Endodermal cell (in vitro differentiated cells): ENCODE results near the gene RMDN3. TPM values are rescaled to one million over a fixed set of nuclear protein-coding genes. Genes with fewer than 3 reads are reported as not detected.

Source experiments
- DNase-seq: peaks from one replicate; pipeline ENCODE4 v3.0.0-alpha.2; 2017
- H3K27ac ChIP-seq: 2 replicates; pipeline ENCODE4 v1.5.1; 2013; ENCODE audit warnings: mild to moderate bottlenecking, low read depth, low read length, moderate library complexity
- H3K27me3 ChIP-seq: 2 replicates; pipeline ENCODE4 v1.6.1; 2013; ENCODE audit warnings: mild to moderate bottlenecking, low read length, moderate library complexity; ENCODE audit not compliant: insufficient read depth, control insufficient read depth, poor library complexity, severe bottlenecking
- H3K36me3 ChIP-seq: 2 replicates; pipeline ENCODE4 v1.7.0; 2013; ENCODE audit warnings: mild to moderate bottlenecking, low read length, moderate library complexity; ENCODE audit not compliant: control insufficient read depth, insufficient read depth
- H3K4me1 ChIP-seq: one replicate; pipeline ENCODE4 v1.7.0; 2013; ENCODE audit warnings: low read length; ENCODE audit not compliant: control insufficient read depth, insufficient read depth
- H3K4me3 ChIP-seq: 2 replicates; pipeline ENCODE4 v1.5.1; 2013; ENCODE audit warnings: mild to moderate bottlenecking, low read length, moderate library complexity
- H3K9ac ChIP-seq: 2 replicates; pipeline ENCODE4 v1.6.1; 2013; ENCODE audit warnings: mild to moderate bottlenecking, low read length, moderate library complexity; ENCODE audit not compliant: poor library complexity, severe bottlenecking; ENCODE audit errors: extremely low read depth
- H3K9me3 ChIP-seq: 2 replicates; pipeline ENCODE4 v1.6.1; 2013; ENCODE audit warnings: mild to moderate bottlenecking, low read length, moderate library complexity; ENCODE audit not compliant: control insufficient read depth
- H3K27ac Mint-ChIP-seq: 2 replicates; pipeline ENCODE4 v1.8.0; 2020; ENCODE audit warnings: mixed read lengths
- H3K27me3 Mint-ChIP-seq: 2 replicates; pipeline ENCODE4 v1.8.0; 2021; ENCODE audit warnings: mild to moderate bottlenecking, mixed read lengths; ENCODE audit not compliant: insufficient read depth
- H3K36me3 Mint-ChIP-seq: 2 replicates; pipeline ENCODE4 v1.8.0; 2020; ENCODE audit warnings: low read depth, mixed read lengths
- H3K4me1 Mint-ChIP-seq: 2 replicates; pipeline ENCODE4 v1.8.0; 2020; ENCODE audit warnings: mixed read lengths
- H3K4me3 Mint-ChIP-seq: 2 replicates; pipeline ENCODE4 v1.8.0; 2020; ENCODE audit warnings: mild to moderate bottlenecking, moderate library complexity, mixed read lengths
- H3K9me3 Mint-ChIP-seq: 2 replicates; pipeline ENCODE4 v1.8.0; 2020; ENCODE audit warnings: mild to moderate bottlenecking, mixed read lengths
- WGBS, 2 experiments: methylation state at CpG; one replicate each; pipeline versions ENCODE4 v1.1.5 to v1.1.7; 2013; ENCODE audit warnings: missing lambda C conversion rate in 2 of 2, mixed read lengths in 1 of 2; ENCODE audit not compliant: insufficient coverage in 1 of 2, insufficient read length in 1 of 2; 5-methylcytosine and 5-hydroxymethylcytosine counted together
- total RNA-seq, 2 donors: library from RNA; stranded (reverse); fragmentation: NEBNext Ultra II Directional in 1 of 2; extraction: Animal tissue kit (Norgen Biotek cat#: 25700) in 1 of 2; gene quantifications; 2 replicates in 1 of 2; 3 replicates in 1 of 2; pipeline ENCODE4 v1.2.1, GENCODE V29; 2021
- TF ChIP-seq, protein P1 (sequence below): fragments of 200-600 bp; sonication (generic); conservative IDR thresholded peaks from 2 replicates; pipeline ENCODE4 v1.5.0; 2021; ENCODE audit warnings: antibody characterized with exemption, mild to moderate bottlenecking

RMDN3 gene
- total RNA-seq, 2 donors from 2014 or later = 15.7 to 23.5 TPM

DNA sequence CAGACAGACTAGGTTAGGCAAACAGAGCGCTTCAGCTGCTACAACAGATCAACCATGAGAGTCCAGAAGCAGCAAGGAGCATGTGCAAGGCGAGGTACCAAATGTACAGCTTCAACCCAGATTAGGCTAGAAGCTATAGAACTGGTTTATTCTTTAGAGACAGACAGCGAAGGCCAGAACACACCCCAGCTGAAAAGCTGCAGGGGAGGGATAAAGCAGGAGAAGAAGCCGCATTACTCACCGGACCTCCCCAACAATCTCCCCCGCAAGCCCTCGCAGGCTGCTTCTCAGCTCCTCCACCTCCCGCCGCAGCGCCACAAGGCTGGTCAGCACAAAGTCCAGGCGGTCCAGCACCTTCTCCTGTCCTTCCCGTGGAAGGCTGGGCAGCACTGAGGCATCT lies 3.3 kb downstream of the RMDN3 start:
- H3K27me3 ChIP-seq = no peaks in the 10 kb centered on the region
- Mint-ChIP-seq H3K4me1 (peaks cover 7% of the 10 kb centered on the region), H3K4me3 (no peak overlapping the region), H3K9me3 (no peaks in the 10 kb centered on the region), H3K27me3 (no peaks in the 10 kb centered on the region), H3K36me3 (peaks cover 19% of the 10 kb centered on the region), H3K27ac (no peak overlapping the region)
- no peaks in the 10 kb centered on the region for H3K4me1 ChIP-seq
- no peaks in the 10 kb centered on the region for H3K9me3 ChIP-seq
- peaks cover 38% of the 10 kb centered on the region for H3K36me3 ChIP-seq
- TF ChIP-seq, protein P1, sequence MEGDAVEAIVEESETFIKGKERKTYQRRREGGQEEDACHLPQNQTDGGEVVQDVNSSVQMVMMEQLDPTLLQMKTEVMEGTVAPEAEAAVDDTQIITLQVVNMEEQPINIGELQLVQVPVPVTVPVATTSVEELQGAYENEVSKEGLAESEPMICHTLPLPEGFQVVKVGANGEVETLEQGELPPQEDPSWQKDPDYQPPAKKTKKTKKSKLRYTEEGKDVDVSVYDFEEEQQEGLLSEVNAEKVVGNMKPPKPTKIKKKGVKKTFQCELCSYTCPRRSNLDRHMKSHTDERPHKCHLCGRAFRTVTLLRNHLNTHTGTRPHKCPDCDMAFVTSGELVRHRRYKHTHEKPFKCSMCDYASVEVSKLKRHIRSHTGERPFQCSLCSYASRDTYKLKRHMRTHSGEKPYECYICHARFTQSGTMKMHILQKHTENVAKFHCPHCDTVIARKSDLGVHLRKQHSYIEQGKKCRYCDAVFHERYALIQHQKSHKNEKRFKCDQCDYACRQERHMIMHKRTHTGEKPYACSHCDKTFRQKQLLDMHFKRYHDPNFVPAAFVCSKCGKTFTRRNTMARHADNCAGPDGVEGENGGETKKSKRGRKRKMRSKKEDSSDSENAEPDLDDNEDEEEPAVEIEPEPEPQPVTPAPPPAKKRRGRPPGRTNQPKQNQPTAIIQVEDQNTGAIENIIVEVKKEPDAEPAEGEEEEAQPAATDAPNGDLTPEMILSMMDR = no peak
- DNase-seq = no peak
- H3K9ac ChIP-seq = no peak overlapping the region
- no peak overlapping the region for H3K27ac ChIP-seq
- H3K4me3 ChIP-seq = no peak overlapping the region
- 94 to 98% methylated on average over 6 to 12 of the region's 12 CpGs for WGBS, 2 experiments

- no peak overlapping the region for H3K4me3 ChIP-seq
- H3K27me3 Mint-ChIP-seq = no peaks in the 10 kb centered on the region
- 97% methylated on average over 4 of the region's 4 CpGs; no CpG with 5 or more reads in 1 of the 2 experiments for WGBS, 2 experiments
Observed at GRCh38 chr15:40750885-40751284, 4.2 kb downstream of the RMDN3 start.

DNA sequence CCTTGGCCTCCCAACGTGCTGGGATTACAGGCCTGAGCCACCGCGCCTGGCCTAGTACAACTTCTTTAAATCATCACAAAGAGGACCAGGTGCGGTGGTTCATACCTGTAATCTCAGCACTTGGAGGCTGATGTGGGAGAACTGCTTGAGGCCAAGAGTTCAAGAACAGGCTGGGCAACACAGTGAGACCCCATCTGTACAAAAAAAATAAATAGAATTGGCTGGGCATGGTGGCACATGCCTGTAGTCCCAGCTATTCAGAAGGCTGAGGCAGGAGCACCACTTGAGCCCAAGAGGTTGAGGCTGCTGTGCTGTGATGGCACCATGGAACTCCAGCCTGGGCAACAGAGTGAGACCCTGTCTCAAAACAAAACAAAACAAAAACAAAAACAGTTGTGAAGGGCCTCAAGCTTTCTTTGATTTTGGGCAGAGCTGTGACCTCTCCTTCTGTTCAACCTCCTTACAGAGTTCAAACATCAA lies 5.9 kb downstream of the RMDN3 start:
- Histone ChIP-seq H3K4me1 (no peaks in the 10 kb centered on the region), H3K36me3 (peaks cover 51% of the 10 kb centered on the region), H3K9me3 (no peaks in the 10 kb centered on the region), H3K27ac (no peak overlapping the region), H3K27me3 (no peaks in the 10 kb centered on the region), H3K4me3 (no peak overlapping the region), H3K9ac (no peak overlapping the region)
- Mint-ChIP-seq H3K27ac (no peak overlapping the region), H3K4me3 (no peak overlapping the region), H3K36me3 (peaks cover 22% of the 10 kb centered on the region), H3K9me3 (no peaks in the 10 kb centered on the region), H3K4me1 (peaks cover 2% of the 10 kb centered on the region), H3K27me3 (no peaks in the 10 kb centered on the region)
- WGBS, 2 experiments = 93 to 100% methylated on average over 1 to 4 of the region's 4 CpGs
- TF ChIP-seq, protein P1 = no peak
- no peak for DNase-seq

More at GRCh38 chr15:40750885-40751284, 4.2 kb downstream of the RMDN3 start:
- no peak overlapping the region for H3K9ac ChIP-seq
- no peaks in the 10 kb centered on the region for H3K9me3 ChIP-seq
- TF ChIP-seq, protein P1 = no peak
- H3K36me3 ChIP-seq = peaks cover 38% of the 10 kb centered on the region
- Mint-ChIP-seq H3K4me3 (no peak overlapping the region), H3K27ac (no peak overlapping the region), H3K36me3 (peaks cover 19% of the 10 kb centered on the region), H3K4me1 (peaks cover 6% of the 10 kb centered on the region), H3K9me3 (no peaks in the 10 kb centered on the region)
- no peak for DNase-seq
- no peaks in the 10 kb centered on the region for H3K4me1 ChIP-seq
- no peaks in the 10 kb centered on the region for H3K27me3 ChIP-seq
- no peak overlapping the region for H3K27ac ChIP-seq
